Mesodermal cell (in vitro differentiated cells): Measurements from ENCODE around the gene RBM17.

ENCODE experiments used
- H3K27ac ChIP-seq: 2 replicates; pipeline ENCODE4 v1.7.0; 2013; ENCODE audit warnings: mild to moderate bottlenecking, low read depth, low read length, moderate library complexity; ENCODE audit not compliant: severe bottlenecking
- H3K36me3 ChIP-seq: 2 replicates; pipeline ENCODE4 v1.7.1; 2013; ENCODE audit warnings: mild to moderate bottlenecking, low read length, moderate library complexity; ENCODE audit not compliant: control insufficient read depth, insufficient read depth
- H3K4me1 ChIP-seq: one replicate; pipeline ENCODE4 v1.7.1; 2013; ENCODE audit warnings: mild to moderate bottlenecking, low read length; ENCODE audit not compliant: insufficient read depth, control insufficient read depth, poor library complexity, severe bottlenecking
- H3K4me3 ChIP-seq: 2 replicates; pipeline ENCODE4 v1.7.0; 2013; ENCODE audit warnings: low read length, control low read depth, mild to moderate bottlenecking; ENCODE audit not compliant: insufficient read depth, poor library complexity, severe bottlenecking; ENCODE audit errors: extremely low read depth
- H3K9me3 ChIP-seq: 2 replicates; pipeline ENCODE4 v1.7.1; 2013; ENCODE audit warnings: mild to moderate bottlenecking, low read length, moderate library complexity; ENCODE audit not compliant: control insufficient read depth
- WGBS, 2 experiments: methylation state at CpG; one replicate each; pipeline ENCODE4 v1.1.5; 2013; ENCODE audit warnings: missing lambda C conversion rate in 2 of 2; ENCODE audit not compliant: insufficient coverage in 2 of 2; 5-methylcytosine and 5-hydroxymethylcytosine counted together

RBM17 gene

DNA sequence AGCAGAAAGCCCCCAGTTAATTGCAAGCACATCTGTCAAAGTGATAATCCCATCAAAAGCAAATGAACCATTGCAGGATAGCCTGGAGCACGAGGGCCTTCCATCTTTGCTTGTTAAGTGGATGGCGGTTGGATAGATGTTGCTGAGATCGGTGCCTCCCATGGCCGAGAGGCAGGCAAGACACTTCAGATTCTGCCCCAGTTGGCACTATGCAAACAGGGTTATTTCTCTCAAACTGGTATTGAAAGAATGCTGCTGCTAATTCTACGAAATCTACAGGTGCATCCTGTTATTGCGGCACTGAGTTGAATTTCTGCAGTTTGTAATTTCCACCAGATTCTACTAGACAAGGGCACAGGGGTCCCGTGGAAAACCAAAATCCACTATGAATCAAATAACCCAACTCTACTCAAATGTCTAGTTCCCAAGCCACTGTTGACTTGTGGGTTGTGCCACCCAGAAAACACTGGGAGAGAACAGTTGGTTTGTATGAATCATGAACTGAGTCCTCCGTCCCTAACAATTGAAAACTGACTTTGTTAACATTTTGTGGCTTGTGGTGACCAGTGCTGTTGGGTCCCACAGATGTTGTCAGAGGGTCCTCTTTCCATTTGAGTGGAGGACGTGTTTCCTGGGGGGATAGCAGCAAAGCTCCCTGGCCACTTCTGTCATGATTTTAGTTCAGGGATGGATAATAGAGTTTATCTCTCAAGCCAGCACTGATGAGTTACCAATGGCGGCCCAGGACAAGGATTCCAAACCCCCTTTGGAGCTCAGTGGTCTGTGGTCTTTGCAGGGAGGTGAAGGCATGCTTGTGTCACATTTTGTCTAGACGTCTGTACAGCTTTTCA, 19.5 kb upstream of the RBM17 start:
- H3K9me3 ChIP-seq = no peaks in the 10 kb centered on the region
- no peak overlapping the region for H3K27ac ChIP-seq
- WGBS, 2 experiments = 87% methylated on average over 8 to 11 of the region's 11 CpGs
- no peaks in the 10 kb centered on the region for H3K4me1 ChIP-seq
- no peaks in the 10 kb centered on the region for H3K36me3 ChIP-seq
- H3K4me3 ChIP-seq = no peak overlapping the region

GRCh38 chr10:6070660-6071059, 18.2 kb upstream of the RBM17 start:
- peaks cover 3% of the 10 kb centered on the region for H3K4me1 ChIP-seq
- H3K36me3 ChIP-seq = no peaks in the 10 kb centered on the region
- no peaks in the 10 kb centered on the region for H3K9me3 ChIP-seq
- H3K27ac ChIP-seq = no peak overlapping the region
- no peak overlapping the region for H3K4me3 ChIP-seq
- 87 to 92% methylated on average over 4 to 5 of the region's 5 CpGs for WGBS, 2 experiments

GRCh38 chr10:6071181-6072175, 17.4 kb upstream of the RBM17 start:
- Histone ChIP-seq H3K36me3 (no peaks in the 10 kb centered on the region), H3K9me3 (no peaks in the 10 kb centered on the region), H3K4me3 (no peak overlapping the region), H3K27ac (no peak overlapping the region), H3K4me1 (peaks cover 3% of the 10 kb centered on the region)
- 84 to 92% methylated on average over 4 to 7 of the region's 10 CpGs for WGBS, 2 experiments

DNA sequence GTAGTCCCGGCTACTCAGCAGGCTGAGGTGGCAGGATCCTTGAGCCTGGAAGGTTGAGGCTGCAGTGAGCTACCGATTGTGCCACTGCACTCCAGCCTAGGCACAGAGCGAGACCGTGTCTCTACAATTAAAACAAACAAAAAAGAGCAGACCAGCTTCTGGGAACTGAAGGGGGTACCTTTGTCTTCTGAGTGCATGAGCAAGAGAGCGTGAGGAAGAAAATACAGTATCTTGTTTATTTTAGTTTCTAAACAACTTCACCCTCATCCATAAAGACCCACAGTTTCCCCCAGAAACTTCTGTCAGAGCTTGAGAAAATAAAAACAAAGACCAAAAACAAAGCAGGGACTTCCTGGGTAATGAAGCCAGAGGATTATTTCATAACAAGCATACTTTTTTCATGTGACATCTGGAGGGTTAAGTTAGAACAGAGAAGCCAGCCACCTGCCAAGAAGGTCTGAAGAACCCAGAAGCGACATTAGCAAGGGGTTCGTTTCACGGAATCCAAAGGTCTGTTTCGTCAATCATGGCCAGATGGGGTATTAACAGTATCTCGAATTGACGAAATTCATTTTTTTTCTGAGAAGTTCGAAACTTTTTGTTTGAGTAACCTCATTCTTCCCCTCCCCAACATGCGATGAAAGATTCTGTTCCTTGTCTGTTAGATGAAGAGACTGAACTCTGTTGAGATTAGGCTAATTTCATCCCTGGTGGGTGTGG, 16.5 kb upstream of the RBM17 start:
- H3K27ac ChIP-seq = no peak overlapping the region
- no peaks in the 10 kb centered on the region for H3K36me3 ChIP-seq
- WGBS, 2 experiments = 88 to 89% methylated on average over 8 to 11 of the region's 13 CpGs
- H3K4me3 ChIP-seq = no peak overlapping the region
- H3K9me3 ChIP-seq = no peaks in the 10 kb centered on the region
- peaks cover 3% of the 10 kb centered on the region for H3K4me1 ChIP-seq

GRCh38 chr10:6074489-6075301, 14.1 kb upstream of the RBM17 start:
- H3K4me1 ChIP-seq = peaks cover 3% of the 10 kb centered on the region
- no peaks in the 10 kb centered on the region for H3K36me3 ChIP-seq
- H3K4me3 ChIP-seq = no peak overlapping the region
- WGBS, 2 experiments = 84 to 88% methylated on average over 16 to 17 of the region's 17 CpGs
- no peaks in the 10 kb centered on the region for H3K9me3 ChIP-seq
- no peak overlapping the region for H3K27ac ChIP-seq

DNA sequence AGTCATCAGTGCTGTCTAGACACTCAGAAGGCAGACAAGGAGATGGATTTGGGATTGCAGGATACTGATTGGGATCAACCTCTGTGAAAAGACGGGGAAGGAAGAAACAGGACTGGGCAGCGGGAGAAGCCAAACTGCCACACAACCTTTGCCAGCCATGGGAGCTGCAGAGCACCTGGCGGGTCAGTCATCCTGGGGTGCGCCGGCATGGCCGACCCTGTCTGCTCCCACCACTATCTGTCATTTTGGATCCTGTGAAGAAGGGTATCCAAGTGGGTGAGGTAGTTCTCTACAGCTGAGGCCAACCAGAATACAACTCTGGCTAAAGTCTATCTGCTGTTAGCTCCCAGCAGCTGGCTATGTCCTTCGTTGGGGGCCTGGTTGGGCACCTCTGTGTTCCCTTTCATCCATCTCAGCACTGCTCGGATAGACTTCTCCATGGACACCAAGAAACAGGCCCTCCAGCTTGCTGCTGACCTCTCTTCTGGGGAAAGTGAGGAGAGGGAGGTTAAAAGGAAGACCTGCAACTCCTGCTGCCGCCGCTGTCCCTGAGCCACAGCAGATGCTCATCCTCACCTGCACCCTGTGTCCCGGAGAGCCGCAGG, 11.7 kb upstream of the RBM17 start:
- Histone ChIP-seq H3K9me3 (no peaks in the 10 kb centered on the region), H3K36me3 (no peaks in the 10 kb centered on the region), H3K27ac (no peak overlapping the region), H3K4me1 (peaks cover 3% of the 10 kb centered on the region), H3K4me3 (no peak overlapping the region)
- 85 to 92% methylated on average over 5 to 8 of the region's 12 CpGs for WGBS, 2 experiments

DNA sequence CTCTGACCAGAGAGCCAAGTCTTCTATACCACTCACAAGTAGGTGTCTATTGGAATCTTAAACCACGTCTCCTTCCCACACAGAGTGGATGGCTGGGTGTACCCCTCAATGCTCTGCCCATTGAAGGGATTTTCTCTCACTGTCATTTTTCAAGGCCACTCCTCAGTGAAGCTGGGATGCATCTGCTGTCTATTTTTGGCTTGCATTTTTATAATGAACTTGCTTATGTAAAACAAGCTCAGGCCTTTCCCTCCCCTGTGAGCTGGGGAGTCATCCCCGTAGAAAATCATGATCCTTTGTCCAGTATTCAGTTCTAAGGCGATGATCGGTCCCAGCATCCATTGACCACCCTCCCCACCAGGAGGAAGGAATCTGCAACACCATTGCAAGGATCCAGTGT, 9.8 kb upstream of the RBM17 start:
- H3K9me3 ChIP-seq = no peaks in the 10 kb centered on the region
- no peak overlapping the region for H3K4me3 ChIP-seq
- peaks cover 15% of the 10 kb centered on the region for H3K4me1 ChIP-seq
- H3K27ac ChIP-seq = no peak overlapping the region
- H3K36me3 ChIP-seq = no peaks in the 10 kb centered on the region
- 100% methylated on average over 1 to 3 of the region's 4 CpGs for WGBS, 2 experiments

GRCh38 chr10:6080417-6080973, 8.3 kb upstream of the RBM17 start:
- 86 to 93% methylated on average over 1 to 3 of the region's 4 CpGs for WGBS, 2 experiments
- H3K4me1 ChIP-seq = peaks cover 12% of the 10 kb centered on the region

GRCh38 chr10:6082496-6083395, 6.1 kb upstream of the RBM17 start:
- H3K4me3 ChIP-seq = no peak overlapping the region
- 93 to 94% methylated on average over 7 to 8 of the region's 9 CpGs for WGBS, 2 experiments
- no peak overlapping the region for H3K27ac ChIP-seq

More at GRCh38 chr10:6080417-6080973, 8.3 kb upstream of the RBM17 start:
- Histone ChIP-seq H3K36me3 (no peaks in the 10 kb centered on the region), H3K4me3 (no peak overlapping the region), H3K9me3 (no peaks in the 10 kb centered on the region), H3K27ac (no peak overlapping the region)

More at GRCh38 chr10:6082496-6083395, 6.1 kb upstream of the RBM17 start:
- H3K4me1 ChIP-seq = peaks cover 14% of the 10 kb centered on the region
- no peaks in the 10 kb centered on the region for H3K36me3 ChIP-seq
- no peaks in the 10 kb centered on the region for H3K9me3 ChIP-seq
